HG02759 (cell line): ENCODE data around the gene SCRN3.
"Not testable (repeated sequence)": the region's sequence is repeated elsewhere in the genome, so short reads cannot be mapped to it uniquely, and the experiment has no call there.

Source experiments
- ATAC-seq: cut with Tn5 transposase; IDR thresholded peaks from one replicate; pipeline ENCODE4 v1.9.1; 2021; ENCODE audit warnings: mild to moderate bottlenecking, moderate library complexity; ENCODE audit not compliant: unreplicated experiment

Gene SCRN3, protein sequence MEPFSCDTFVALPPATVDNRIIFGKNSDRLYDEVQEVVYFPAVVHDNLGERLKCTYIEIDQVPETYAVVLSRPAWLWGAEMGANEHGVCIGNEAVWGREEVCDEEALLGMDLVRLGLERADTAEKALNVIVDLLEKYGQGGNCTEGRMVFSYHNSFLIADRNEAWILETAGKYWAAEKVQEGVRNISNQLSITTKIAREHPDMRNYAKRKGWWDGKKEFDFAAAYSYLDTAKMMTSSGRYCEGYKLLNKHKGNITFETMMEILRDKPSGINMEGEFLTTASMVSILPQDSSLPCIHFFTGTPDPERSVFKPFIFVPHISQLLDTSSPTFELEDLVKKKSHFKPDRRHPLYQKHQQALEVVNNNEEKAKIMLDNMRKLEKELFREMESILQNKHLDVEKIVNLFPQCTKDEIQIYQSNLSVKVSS

DNA sequence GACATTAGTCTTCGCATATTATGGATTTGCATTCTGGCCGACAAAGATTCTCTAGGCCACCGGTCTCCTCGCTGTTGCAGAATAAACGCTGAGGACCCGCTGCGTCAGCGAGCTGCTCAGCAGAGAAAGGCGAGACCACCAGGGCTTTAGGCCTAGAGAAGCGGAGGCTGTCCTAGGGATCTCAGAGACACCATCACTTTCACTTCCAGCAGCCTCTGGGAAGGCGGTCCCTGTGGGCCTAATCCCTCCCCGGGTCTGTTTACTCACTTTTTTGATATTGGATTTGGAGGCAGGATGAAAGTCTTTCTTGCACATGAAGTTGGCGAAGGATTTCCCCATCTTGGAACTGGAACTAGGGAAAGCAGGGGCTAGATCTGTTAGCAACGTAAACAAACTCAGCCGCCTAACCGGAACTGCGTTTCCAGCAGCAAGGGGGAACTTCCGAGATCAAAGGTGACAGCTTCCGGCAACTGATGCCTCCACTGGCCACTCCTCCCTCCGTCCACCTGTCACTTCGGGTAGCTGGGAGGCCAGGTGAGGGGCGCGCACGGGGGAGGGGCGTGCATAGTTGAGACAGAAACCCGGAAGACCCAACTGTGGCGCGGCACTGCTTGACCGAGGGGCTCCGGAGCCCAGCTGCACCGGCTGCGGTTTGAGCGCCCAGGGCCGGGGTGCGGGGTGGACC, at the start of gene SCRN3:
SCRN3 (plus strand) TSS at position 447 of the 685 bp plus-strand sequence. CDS start 2,554 bp downstream, outside the sequence.
- peak; percentile 97 for ATAC-seq

DNA sequence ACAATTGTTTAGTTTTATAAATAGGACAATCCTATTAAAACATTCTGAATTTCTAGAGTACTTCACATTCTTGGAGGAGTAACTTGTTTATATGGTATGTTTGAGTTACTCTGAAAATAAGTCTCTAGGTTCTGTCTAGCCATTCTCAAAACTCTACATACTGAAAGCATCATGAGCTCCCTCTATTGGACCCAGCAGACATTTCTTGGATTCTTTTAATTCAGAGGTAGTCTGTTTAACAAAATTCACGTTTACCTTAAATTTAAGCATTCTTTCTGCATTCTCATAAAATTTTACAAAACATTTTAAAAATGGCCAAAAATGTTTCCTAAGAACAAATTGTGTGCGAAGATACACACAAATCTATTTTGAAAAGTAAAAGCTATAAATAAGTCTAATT, 45.5 kb upstream of the SCRN3 start:
- ATAC-seq: no peak

DNA sequence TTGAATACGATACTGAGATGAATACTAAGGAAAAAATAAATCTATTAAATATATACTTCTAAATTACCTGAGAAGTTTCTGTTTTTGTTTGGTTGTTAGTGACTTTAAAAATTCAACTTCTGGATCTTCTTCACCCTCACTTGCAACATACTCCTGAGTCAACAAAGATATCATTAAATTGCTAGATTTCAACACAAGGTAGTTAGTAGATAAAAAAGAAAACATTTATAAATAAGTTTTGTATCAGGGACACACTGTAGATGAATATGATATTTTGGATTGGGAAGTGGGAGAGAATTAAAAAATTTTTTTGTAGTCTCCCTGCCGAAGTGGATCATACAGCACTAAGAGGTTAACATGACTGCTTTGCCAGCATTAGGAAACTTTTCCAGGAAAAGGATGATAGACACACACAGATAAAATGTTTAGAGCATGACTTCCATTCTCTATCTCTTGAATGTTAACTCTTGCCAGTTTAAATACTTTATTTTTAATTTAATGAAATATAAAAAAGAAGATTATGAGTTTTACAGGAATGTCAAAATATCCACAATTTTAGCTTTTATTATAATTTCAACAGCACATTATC, 44.8 kb upstream of the SCRN3 start:
- no peak for ATAC-seq

DNA sequence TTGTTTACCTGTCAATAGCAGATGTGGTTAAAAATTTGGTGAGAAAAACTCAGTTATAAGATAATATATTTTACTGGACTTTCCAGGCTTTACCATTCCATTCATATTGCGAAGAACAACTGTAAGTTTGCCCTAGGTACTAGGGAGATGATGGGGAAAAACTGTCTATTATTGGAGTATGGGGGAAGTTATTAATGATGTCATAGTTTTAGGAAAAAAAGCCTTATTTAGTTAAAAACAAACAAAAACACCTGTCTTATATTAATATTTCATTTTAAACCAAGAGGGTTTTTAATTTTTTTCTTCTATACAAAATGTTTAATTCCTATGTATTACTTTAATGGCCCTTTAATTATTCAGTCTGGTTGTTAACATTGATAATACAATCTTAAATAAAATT, 42.5 kb upstream of the SCRN3 start:
- ATAC-seq: no peak

DNA sequence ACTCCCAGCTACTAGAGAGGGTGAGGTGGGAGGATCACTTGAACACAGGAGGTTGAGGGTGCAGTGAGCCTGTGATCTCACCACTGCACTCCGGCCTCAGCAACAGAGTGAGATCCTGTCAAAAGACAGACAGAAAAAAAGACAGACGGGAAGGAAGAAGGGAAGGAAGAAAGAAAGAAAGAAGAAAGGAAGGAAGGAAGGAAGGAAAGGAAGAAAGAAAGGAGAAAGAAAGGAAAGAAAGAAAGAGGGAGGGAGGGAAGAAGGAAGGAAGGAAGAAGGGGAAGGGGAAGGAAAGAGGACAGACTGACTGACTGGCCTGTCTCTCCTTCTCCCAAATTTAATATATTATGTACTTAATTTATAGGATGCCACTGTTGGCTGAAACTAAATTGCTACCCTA, 39.2 kb upstream of the SCRN3 start:
- ATAC-seq: no peak

DNA sequence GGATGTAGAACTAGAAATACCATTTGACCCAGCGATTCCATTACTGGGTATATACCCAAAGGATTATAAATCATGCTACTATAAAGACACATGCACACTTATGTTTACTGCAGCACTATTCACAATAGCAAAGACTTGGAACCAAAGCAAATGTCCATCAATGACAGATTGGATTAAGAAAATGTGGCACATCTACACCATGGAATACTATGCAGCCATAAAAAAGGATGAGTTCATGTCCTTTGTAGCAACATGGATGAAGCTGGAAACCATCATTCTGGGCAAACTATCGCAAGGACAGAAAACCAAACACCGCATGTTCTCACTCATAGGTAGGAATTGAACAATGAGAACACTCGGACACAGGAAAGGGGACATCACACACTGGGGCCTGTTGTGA, 35.9 kb upstream of the SCRN3 start:
- ATAC-seq: not testable (repeated sequence)

DNA sequence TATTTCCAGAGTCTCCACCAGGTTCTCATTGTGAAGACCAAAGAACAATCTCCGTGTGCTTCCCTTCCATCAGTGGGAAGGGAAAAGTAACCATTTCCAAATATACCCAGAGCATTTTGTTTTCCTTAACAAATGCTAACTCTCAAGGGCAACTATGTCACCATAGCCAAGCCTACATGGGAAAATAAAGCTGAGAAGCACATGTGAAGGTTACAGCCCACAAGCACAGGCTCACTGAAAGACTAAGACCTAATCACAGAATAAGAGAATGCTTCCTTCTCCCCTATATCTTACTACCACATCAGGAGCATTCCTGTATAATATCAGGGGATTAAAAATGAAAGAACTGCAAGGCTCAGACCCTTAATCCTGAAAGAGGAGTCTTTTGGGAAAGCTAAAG, 32.6 kb upstream of the SCRN3 start:
- no peak for ATAC-seq

DNA sequence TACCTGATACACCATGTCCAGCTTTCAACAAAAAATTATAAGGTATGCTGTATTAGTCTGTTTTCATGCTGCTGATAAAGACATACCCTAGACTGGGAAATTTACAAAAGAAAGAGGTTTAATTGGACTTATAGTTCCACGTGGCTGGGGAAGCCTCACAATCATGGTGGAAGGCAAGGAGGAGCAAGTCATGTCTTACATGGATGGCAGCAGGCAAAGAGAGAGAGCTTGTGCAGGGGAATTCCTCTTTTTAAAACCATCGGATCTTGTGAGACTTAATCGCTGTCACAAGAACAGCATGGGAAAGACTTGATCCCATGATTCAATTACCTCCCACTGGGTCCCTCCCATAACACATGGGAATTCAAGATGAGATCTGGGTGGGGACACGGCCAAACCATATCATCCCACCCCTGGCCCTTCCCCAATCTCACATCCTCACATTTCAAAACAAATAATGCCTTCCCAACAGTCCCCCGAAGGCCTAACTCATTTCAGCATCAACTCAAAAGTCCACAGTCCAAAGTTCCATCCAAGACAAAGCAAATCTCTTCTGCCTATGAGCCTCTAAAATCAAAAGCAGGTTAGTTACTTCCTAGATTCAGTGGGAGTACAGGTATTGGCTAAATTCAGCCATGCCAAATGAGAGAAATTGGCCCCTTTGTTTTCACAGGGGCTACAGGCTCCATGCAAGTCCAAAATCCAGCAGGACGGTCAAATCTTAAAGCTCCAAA, 31.9 kb upstream of the SCRN3 start:
- ATAC-seq: not testable (repeated sequence)

DNA sequence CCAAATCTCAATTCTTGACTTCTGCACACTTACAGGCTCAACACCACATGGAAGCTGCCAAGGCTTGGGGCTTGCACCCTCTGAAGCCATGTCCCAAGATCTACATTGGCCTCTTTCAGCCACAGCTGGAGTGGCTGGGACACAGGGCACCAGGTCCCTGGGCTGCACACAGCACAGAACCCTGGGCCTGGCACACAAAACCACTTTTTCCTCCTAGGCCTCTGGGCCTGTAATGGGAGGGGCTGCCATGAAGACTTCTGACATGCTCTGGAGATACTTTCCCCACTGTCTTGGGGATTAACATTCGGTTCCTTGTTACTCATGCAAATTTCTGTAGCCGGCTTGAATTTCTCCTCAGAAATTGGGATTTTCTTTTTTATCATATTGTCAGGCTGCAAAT, 30.9 kb upstream of the SCRN3 start:
- ATAC-seq: no peak

DNA sequence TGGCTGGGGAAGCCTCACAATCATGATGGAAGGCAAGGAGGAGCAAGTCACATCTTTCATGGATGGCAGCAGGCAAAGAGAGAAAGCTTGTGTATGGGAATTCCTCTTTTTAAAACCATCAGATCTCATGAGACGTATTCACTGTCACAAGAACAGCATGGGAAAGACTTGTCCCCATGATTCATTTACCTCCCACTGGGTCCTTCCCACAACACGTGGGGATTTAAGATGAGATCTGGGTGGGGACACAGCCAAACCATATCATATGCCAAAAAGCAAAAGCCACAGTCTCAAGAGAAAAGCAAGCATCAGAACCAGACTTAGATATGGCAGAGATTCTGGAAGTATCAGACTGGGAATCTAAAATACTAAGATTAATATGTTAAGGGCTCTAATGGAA, 30.0 kb upstream of the SCRN3 start:
- ATAC-seq: no peak

DNA sequence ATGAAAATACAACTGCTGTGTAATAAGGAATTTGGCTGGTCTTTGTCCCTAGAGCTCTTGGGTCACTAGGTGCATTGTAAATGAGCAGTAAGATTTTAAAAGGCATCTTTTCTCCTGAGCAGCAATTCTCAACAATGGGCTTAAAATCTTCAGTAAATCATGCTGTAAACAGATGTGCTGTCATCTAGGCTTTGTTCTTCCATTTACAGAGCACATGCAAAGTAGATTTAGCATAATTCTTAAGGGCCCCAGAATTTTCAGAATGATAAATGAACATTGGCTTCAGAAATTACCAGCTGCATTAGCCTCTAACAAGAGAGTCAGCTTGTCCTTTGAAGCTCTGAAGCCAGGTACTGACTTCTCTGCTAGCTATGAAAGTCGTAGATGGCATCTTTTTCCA, 26.8 kb upstream of the SCRN3 start:
- ATAC-seq: no peak

DNA sequence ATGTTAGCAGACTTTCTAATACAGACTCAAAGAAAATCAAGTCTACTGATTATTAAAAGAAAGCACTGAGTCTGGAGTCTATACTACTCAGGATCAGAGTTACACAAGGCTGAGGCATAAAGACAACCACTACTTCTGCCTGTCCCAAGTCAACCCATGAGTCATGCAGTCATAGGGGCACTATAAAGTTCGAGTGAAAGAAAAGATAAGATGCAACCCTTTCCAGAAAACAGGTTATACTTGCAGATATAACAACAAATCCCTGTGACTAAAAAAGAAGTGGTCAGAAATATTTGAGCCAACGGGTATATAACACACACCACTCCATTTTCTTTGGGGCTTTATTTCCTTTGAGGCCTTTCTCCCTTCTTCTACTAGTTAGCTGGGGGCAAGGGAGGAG, 18.6 kb upstream of the SCRN3 start:
- no peak for ATAC-seq

DNA sequence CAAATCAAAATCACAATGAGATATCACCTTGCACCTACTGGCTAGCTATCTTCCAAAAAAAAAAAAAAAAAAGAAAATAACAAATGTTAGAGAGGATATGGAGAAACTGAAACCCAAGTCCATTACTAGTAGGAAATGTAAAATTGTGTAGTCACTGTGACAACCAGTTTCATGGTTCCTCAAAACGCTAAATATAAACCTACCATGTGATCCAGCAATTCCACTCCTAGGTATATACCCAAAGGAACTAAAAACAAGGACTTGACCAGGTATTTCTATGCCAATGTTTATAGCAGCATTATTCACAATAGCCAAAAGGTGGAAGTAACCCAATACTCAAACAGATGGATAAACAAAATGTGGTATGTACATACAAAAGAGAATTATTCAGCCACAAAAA, 11.7 kb upstream of the SCRN3 start:
- no peak for ATAC-seq

DNA sequence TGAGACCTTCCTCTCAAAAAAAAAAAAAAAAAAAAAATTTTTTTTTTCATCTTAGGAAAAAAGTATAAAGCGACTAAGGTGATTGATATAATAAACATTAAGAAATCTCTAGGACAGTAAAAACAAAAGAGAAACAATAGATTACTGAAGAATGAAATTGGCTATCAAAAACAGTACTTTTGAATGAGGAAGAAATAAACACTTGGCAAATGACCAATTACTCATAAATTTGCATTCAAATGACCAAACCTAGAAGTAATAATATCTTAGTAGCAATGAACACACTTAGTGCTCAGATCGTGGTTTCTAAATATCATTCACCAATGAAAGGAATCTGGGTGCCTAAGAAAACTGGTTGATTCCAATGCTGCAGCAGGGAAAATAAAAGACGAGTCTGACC, 10.3 kb upstream of the SCRN3 start:
- no peak for ATAC-seq

DNA sequence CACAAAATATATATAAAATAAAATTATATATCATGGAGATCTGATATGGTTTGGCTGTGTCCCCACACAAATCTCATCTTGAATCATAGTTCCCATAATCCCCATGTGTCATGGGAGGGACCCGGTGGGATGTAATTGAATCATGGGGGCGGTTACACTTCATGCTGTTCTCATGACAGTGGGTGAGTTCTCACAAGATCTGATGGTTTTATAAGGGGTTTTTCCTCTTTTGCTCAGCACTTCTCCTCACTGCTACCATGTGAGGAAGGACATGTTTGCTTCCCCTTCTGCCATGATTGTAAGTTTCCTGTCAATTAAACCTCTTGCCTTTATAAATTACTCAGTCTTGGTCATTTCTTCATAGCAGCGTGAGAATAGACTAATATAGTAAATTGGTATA, 6.8 kb upstream of the SCRN3 start:
- ATAC-seq: not testable (repeated sequence)

DNA sequence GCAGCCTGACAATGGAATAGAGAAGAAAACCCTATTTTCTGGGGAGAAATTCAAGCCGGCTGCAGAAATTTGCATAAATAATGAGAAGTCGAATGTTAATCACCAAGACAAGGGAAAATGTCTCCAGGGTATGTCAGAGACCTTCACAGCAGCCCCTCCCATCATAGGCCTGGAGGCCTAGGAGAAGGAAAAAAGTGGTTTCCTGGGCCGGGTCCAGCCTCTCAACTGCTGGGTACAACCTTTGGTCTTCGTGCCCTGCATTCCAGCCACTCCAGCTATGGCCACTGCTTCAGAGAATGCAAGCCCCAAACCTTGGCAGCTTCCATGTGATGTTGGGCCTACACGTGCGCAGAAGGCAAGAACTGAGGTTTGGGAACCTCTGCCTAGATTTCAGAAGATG, 6.0 kb upstream of the SCRN3 start:
- ATAC-seq: no peak

DNA sequence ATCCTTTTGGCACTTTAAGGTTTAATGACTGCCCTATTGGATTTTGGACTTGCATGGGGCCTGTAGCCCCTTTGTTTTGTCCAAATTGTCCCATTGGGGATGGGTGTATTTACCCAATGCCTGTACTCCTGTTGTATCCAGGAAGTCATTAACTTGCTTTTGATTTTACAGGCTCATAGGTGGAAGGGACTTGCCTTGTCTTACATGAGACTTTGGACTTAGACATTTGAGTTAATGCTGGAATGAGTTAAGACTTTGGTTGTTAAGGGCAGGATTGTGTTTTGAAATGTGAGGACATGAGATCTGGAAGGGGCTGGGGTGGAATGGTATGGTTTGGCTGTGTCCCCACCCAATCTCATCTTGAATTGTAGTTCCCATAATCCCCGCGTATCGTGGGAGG, 5.2 kb upstream of the SCRN3 start:
- not testable (repeated sequence) for ATAC-seq

DNA sequence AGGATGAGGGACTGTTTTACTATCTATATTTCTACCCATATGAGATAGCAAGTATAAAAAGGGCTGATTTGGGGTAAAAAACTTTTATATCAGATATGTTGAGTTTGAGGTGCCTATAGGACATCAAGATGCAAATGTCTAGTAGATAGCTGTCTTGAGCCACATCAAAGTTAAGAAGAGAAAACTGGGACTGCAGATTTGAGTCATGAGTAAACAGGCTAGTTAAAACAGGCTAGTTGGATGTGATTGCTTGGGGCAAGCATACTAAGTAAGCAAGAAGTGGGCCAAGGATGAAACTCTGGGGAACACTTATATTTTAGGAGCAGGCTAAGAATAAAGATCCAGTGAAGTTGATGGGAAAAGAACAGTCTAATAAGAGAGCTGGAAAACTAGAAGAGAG, 2.8 kb upstream of the SCRN3 start:
- no peak for ATAC-seq

DNA sequence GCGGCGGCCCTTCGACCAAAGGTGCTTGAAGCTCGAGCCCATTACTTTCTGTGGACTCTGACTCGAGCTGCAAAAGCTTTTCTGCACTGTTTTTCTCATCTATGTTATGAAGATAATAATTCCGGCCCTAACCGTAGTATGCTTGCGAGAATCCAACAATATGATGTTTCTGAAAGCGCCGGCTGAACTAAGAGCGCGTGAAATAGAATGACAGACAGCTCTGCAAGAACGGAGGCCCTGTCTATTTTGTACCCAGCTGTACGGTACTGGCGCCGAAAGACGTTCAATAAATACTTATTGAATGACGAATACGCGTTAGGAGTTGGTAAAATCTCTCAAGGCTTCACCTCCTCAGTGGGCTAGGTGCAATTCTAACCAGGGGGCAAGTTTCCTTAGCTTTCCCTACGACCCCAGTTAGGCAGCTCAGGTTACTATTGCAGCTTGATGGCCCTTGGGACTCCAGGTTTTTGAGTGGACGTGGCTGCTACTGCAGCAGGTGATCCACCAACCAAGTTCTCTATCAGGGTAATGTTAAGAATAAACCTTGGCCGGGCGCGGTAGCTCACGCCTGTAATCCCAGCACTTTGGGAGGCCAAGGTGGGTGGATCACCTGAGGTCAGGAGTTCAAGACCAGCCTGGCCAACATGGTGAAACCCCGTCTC, 570 bp downstream of the SCRN3 start:
- peak; percentile 28 for ATAC-seq

DNA sequence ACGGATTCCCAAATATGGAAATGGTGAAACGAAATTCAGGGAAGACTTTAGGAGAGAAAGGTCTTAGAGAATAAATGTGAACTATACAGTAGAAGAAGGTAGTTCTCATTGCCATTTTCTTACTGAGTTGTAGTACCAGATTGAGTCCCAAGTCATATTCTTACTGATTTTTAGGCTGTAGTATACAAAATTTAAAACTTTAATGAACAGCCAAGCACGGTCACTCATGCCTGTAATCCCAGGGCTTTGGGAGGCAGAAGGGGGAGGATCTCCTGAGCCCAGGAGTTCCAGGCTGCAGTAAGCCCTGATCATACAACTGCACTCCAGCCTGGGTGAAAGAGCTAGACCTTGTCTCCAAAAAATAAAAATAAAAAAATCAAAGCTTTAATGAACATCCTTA, 2.2 kb downstream of the SCRN3 start:
- no peak for ATAC-seq

DNA sequence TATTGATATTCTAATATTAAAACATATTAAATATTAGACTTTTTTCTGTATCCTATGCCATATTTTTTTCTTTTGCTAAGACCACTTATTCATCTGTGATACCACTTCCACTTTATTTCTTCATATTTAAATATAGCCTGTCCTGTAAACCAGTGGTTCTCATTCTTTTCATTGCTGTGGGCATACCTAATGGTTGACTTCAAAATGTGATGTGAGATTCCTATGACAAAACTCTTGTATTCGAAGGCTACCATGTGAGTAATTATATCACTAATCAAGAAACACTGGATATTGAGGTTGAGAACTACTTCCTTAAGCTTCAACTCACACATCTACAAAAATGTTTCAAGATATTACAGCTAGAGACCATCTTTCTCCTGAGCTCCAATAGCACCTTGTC, 3.6 kb downstream of the SCRN3 start:
- ATAC-seq: no peak
